Uterine smooth muscle cell (primary cell): ENCODE results near the gene CDC25B. TPM values are rescaled to one million over a fixed set of nuclear protein-coding genes. Genes with fewer than 3 reads are reported as not detected.

Experiments
- total RNA-seq: library from RNA; depleted of rRNA; stranded (reverse); fragments of >200 nt; gene quantifications from 2 replicates; pipeline ENCODE4 v1.2.3, GENCODE V29; 2014

The CDC25B gene
- total RNA-seq: 18.9 and 30.5 TPM in 2 replicates

GRCh38 chr20:3795511-3796468, at the start of gene CDC25B:
CDC25B (plus strand) TSS chr20:3796310; CDS start chr20:3796532, 222 bp downstream.

DNA sequence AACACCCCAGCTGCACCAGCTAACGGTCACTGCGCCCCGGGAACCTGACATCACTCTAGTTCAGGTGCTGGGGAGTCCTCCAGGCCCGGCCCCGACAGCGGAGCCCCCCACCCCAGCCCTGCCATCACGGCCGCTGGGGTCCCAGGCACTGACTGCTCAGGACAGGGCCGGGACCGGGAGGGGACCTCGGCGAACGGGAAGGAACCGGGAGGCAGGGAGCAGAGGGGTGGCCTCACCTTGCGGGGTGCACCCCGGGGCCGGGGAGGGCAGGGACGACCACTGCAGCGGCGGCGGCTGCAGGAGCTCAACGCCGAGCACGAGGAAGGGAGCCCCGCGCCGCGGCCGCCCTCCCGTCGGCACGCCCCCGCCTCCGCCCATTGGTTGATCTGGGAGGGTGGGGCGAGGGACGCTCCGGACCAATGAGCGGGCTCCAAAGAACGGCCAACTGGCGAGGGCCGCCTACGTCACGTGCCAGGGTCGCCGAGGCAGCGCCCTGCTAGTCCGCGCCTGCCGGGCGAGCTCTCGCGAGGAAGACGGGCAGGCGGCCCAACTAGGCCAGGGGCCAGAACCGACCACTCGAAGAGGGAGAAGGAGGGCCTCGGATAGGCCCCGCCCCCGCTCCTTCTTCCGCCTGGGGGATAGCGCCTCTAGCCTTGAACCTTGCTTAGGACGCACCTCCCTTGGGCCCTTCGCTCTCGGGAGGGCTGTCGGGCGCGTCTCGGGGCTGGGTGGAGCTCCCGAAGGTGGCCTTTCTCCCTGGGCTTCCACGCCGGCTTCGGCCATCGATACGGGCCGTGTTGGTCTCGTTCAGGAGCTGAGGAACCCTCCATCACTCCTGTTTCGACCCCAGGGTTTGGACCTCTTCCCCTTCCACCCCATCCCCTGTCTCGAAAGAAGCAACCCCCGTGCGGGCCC, 28.4 kb upstream of the CDC25B start, which contains the start of gene ADISSP:
Gene ADISSP (minus strand): TSS at position 327 of the 915 bp plus-strand sequence. CDS start 7,653 bp downstream, outside the sequence.

GRCh38 chr20:3781153-3781910, 14.8 kb upstream of the CDC25B start, which contains the start of gene SPEF1:
SPEF1 (minus strand) TSS chr20:3781448; CDS start chr20:3781287, 161 bp downstream.

GRCh38 chr20:3786665-3787323, 9.3 kb upstream of the CDC25B start, which contains the start of gene CENPB:
CENPB (minus strand) TSS chr20:3786740; CDS start chr20:3786483, 257 bp downstream.

DNA sequence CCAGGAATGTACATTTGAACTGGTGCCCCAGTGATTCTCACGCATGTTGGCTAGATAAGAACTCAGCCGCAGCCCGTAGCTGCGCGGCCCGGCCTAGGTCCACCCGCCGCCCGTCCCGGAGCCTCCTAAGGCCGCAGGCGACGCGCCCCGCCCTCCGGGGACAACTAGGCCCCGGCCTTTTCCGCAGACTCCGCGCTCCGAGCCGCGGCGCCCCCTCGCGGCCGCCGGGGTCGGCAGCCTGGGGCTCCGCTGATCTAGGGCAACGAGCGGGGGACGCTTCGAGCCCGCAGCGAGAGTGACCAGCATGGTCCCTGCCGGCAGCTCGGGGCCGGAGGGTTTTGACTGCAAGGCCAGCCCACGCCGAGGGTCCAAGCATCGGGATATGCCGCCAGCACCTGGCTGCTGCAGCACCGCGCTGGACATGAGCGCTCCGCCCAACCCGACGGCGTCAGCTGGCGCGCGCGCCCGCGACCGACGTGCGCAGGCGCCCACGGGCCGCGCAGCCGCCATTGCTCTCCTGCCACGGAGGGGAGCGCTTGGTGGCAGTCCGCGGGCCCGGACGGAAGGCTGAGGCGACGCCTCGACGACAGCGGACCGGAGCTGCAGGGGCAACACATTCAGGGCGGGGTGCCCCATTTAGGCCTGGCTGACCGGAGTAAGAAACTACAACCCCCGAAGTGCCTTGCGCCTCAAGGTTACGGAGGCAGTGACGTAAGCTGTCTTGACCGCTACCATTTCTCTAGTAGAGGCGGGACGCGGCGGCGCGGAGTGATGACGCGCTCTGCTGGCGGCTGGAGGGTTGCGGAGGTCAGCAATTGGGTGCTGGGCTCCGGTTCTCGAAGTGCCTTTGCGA, 24.2 kb downstream of the CDC25B start, which contains the start of gene AP5S1:
Gene AP5S1 (plus strand): TSS at position 500 of the 853 bp plus-strand sequence. CDS start 1,571 bp downstream, outside the sequence.

DNA sequence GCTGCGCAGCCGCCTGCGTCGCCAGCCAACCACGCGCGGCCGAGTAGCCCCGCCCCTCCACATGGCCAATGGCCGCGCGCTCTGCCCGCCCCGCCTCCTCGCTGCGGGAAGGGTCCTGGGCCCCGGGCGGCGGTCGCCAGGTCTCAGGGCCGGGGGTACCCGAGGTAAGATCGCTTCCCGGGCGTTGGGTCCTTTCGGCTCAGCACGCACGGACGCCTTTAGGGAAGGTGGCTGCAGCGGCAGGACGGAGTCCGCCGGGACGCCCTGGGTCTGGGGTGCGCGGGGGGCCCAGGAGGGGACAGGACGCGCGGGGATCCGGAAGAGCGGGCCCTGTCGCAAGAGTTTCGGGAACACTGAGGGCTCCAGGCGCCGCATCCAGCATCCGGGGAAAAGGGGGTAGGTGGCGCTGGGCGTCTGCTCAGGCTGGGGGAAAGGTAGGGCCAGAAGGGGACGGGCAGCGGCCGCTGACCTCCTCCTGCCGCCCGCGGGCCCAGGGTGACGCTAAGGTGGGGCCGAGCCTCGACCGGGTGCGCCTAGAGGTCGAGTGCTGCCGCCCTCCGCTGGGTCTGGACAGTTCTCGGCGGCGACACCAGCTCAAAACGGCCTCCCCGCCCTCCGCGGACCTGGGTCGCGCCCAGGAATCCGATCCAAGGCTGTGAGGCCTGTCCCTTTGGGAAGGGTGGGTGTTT, 50.8 kb downstream of the CDC25B start, which contains the start of gene MAVS:
Gene MAVS (plus strand): TSS at position 95 of the 689 bp plus-strand sequence. CDS start 7,791 bp downstream, outside the sequence.

Other genes with a start within 250 kb of the CDC25B start
- gene GFRA4, start 132.9 kb upstream of the CDC25B start, total RNA-seq: not detected in 2 replicates
- 57.5 and 87.5 TPM in 2 replicates for gene ADAM33, start 114.3 kb upstream of the CDC25B start, total RNA-seq
- gene SIGLEC1, start 83.7 kb upstream of the CDC25B start, total RNA-seq: not detected in 2 replicates
- gene HSPA12B, start 63.6 kb upstream of the CDC25B start, total RNA-seq: 0.11 and 0.12 TPM in 2 replicates
- 29.6 and 39.6 TPM in 2 replicates for gene ADISSP, start 28.6 kb upstream of the CDC25B start, total RNA-seq
- gene SPEF1, start 14.9 kb upstream of the CDC25B start, total RNA-seq: 0.22 and 0.25 TPM in 2 replicates
- 121 and 150 TPM in 2 replicates for gene CENPB, start 9.6 kb upstream of the CDC25B start, total RNA-seq
- 16.7 and 23.1 TPM in 2 replicates for gene AP5S1, start 24.2 kb downstream of the CDC25B start, total RNA-seq
- gene MAVS, start 50.5 kb downstream of the CDC25B start, total RNA-seq: 16.0 and 16.1 TPM in 2 replicates
- 59.2 and 68.6 TPM in 2 replicates for gene PANK2, start 93.1 kb downstream of the CDC25B start, total RNA-seq
- gene RNF24, start 219.2 kb downstream of the CDC25B start, total RNA-seq: 14.2 and 17.4 TPM in 2 replicates